WERI-Rb-1 (cell line): Measurements from ENCODE around the gene RNASE8.

ENCODE experiments used
- DNase-seq: peaks from one replicate; pipeline ENCODE4 v3.0.0-alpha.2; 2020
- H3K27ac ChIP-seq: fragments of 250-450 bp; sonication (Bioruptor Pico); 2 replicates; pipeline ENCODE4 v1.5.1; 2020; ENCODE audit warnings: mild to moderate bottlenecking, moderate library complexity
- H3K27me3 ChIP-seq: fragments of 250-450 bp; sonication (Bioruptor Pico); 2 replicates; pipeline ENCODE4 v1.5.1; 2021; ENCODE audit warnings: mild to moderate bottlenecking, low read depth, moderate library complexity; ENCODE audit not compliant: insufficient read depth, severe bottlenecking
- H3K36me3 ChIP-seq: fragments of 250-450 bp; sonication (Bioruptor Pico); 2 replicates; pipeline ENCODE4 v1.5.1; 2020; ENCODE audit warnings: mild to moderate bottlenecking, moderate library complexity
- H3K4me3 ChIP-seq: 2 replicates; pipeline ENCODE4 v1.5.1; 2011; ENCODE audit warnings: low read depth, mild to moderate bottlenecking, control low read depth, low read length
- H3K9me3 ChIP-seq: fragments of 250-450 bp; sonication (Bioruptor Pico); 2 replicates; pipeline ENCODE4 v1.5.1; 2021; ENCODE audit warnings: mild to moderate bottlenecking, moderate library complexity; ENCODE audit not compliant: severe bottlenecking
- TF ChIP-seq, protein P1 (sequence below): IDR thresholded peaks from 2 replicates; pipeline ENCODE4 v1.5.1; 2011; ENCODE audit warnings: low read depth, mild to moderate bottlenecking, control low read depth, inconsistent platforms, low read length

Gene RNASE8

DNA sequence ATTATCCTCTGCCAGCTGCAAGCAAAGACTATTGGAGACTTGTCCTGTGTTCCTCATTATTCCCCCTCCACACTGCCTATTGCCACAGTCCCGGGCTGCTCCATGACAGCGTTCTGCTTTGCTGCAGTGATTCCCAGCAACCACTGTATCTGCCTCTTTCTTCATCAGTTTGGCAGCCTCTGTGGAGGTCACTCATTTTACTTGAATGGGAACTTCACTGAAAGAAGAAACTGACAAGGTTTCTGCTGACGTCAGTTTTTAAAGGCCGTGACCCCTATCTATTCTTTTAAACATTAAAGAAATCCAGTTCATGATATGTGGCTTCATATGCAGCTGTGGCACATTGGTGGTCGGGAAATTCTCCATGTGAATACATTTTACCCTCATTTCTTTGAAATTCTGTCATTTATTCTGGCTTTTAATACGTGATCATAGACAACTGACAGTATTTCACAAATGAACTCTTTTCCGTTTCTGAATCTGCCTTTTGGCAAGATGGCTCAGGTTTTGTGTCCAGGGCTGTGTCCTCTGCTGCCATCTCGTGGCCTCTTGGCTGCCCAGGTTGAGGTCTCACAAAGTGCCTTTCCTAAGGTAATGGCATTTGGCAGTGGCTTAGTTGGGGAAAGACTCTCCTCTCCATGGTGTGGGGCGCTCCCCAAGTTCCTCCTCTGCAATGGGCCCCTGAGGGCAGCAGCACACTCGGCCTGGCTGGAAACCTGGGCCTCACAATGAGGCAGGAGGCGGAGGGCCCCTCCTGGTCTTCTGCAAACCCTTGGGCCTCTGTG, 49.1 kb downstream of the RNASE8 start:
- DNase-seq, result peak; percentile 87

DNA sequence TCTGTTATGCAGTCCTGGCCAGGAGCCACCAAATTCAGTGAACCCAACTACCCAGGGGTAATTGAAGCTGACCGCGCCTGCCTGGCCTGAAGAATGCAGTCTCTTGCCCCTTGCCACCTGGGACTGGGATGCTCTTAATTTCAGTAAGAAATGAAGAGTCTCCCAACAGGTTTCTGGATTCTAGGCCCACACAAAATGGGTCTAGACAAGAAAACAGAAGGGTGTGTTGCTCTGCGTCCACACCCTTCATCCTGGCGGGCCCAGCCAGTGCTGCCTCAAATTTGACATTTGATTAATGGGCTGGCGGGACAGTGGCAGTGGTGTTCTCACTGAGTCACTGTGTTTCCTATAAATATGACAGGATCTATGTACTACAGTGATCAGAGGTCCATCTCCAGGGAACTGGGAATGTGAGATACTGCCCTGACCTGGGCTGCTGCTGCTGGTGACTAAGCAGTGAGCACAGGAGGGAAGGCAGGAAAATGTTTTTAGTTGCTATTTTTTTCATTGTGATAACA, 49.7 kb downstream of the RNASE8 start:
- peak overlapping the region; percentile 54; the same call in 1 of the 2 replicates for H3K27ac ChIP-seq
- no peak overlapping the region for H3K4me3 ChIP-seq
- no peak for DNase-seq
- H3K9me3 ChIP-seq, result no peaks in the 10 kb centered on the region
- H3K27me3 ChIP-seq, result no peaks in the 10 kb centered on the region
- no peaks in the 10 kb centered on the region for H3K36me3 ChIP-seq
- TF ChIP-seq, protein P1, sequence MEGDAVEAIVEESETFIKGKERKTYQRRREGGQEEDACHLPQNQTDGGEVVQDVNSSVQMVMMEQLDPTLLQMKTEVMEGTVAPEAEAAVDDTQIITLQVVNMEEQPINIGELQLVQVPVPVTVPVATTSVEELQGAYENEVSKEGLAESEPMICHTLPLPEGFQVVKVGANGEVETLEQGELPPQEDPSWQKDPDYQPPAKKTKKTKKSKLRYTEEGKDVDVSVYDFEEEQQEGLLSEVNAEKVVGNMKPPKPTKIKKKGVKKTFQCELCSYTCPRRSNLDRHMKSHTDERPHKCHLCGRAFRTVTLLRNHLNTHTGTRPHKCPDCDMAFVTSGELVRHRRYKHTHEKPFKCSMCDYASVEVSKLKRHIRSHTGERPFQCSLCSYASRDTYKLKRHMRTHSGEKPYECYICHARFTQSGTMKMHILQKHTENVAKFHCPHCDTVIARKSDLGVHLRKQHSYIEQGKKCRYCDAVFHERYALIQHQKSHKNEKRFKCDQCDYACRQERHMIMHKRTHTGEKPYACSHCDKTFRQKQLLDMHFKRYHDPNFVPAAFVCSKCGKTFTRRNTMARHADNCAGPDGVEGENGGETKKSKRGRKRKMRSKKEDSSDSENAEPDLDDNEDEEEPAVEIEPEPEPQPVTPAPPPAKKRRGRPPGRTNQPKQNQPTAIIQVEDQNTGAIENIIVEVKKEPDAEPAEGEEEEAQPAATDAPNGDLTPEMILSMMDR, result no peak

More for the DNA sequence above, 49.1 kb downstream of the RNASE8 start:
- Histone ChIP-seq H3K4me3 (peak overlapping the region; percentile 36), H3K36me3 (no peaks in the 10 kb centered on the region), H3K27me3 (no peaks in the 10 kb centered on the region), H3K27ac (peak overlapping the region; percentile 54), H3K9me3 (no peaks in the 10 kb centered on the region)
- TF ChIP-seq, protein P1, result peak; percentile 93
